Measurements from ENCODE around the gene ATXN7.

DNA sequence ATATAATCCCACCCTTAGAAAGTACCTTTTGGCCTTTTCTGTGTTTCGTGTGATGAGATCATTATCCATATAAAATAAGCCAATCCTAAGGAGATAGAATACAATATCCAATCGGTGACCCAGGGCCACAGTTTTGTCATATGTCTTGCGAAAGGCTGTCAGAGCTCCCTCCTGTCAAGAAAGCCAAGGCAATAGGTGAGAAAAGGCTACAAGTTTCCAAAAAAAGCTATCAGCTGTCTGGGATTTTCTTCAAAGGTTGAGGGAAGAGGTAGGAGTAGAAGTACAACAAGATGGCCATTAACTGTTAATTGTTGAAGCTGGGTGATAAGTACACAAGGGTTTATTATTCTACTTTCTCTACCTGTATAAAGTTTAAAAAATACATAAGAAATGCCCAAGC is 155.6 kb downstream of the ATXN7 start:
- no peak for TF ChIP-seq CTCF (IDR thresholded peaks at IDR 0.05)
- TF ChIP-seq ZFX (IDR thresholded peaks at IDR 0.05; ENCODE audit: borderline replicate concordance): no peak

Data from 22Rv1 (cell line).